Measurements from ENCODE around the gene GOLGA8B.
"Not testable (repeated sequence)": the region's sequence is repeated elsewhere in the genome, so short reads cannot be mapped to it uniquely, and the experiment has no call there.

The GOLGA8B gene, protein sequence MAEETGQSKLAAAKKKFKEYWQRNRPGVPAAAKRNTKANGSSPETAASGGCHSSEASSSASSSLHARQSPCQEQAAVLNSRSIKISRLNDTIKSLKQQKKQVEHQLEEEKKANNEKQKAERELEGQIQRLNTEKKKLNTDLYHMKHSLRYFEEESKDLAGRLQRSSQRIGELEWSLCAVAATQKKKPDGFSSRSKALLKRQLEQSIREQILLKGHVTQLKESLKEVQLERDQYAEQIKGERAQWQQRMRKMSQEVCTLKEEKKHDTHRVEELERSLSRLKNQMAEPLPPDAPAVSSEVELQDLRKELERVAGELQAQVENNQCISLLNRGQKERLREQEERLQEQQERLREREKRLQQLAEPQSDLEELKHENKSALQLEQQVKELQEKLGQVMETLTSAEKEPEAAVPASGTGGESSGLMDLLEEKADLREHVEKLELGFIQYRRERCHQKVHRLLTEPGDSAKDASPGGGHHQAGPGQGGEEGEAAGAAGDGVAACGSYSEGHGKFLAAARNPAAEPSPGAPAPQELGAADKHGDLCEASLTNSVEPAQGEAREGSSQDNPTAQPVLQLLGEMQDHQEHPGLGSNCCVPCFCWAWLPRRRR

DNA sequence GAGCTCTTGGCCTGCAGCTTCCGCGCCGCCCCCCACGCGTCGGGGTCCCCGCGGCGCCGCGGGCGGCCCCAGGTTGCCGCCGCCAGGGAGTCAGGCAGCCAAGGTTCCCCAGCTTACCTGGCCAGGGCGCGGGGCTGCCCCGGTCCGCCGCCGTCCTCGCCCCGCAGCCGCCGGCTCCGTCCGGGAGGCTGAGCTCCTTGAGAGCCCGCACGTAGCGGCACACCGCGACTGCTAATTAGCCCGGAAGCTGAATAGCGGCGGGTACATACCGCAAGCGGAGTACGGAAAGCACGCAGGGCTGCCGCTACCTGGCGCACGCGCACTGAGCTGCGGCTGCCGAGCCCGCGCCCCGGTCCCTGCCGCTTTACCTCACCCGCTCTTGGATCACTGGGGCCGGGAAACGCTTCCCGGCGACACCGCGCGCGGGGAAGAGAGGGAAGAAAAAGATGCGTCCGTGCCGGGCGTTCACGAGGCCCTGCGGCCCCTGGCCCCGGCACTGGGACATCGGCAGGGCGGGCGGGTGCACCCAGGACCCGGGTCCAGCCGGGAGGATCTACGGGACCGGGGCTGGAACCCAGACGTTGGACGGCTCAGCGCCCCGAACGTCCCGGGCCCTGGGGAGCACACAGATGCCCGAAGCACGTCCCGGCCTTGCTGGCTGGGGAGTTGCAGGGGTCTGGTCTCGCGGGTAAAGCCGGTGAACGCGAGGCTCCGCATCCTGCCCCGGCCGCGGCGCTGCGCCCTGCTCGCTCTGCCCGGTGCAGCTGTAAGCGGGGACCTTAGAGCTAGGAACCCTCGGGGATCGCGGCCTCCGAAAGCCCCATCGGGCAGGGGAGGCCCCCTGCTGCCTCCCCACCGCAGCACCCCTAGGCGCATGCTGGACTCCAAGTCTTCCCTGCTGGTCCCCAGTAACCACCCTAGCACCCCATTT lies at the start of gene GOLGA8B:
Gene GOLGA8B, minus strand, starts transcription at position 253 of the 931 bp plus-strand sequence. CDS start 47,739 bp downstream, outside the sequence.
- DNase-seq, result peak; percentile 31

DNA sequence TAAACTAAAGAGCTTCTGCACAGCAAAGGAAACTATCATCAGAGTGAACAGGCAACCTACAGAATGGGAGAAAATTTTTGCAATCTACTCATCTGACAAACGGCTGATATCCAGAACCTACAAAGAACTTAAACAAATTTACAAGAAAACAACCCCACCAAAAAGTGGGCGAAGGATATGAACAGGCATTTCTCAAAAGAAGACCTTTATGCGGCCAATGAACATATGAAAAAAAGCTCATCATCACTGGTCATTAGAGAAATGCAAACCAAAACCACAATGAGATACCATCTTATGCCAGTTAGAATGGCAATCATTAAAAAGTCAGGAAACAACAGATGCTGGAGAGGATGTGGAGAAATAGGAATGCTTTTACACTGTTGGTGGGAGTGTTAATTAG lies 49.7 kb upstream of the GOLGA8B start:
- not testable (repeated sequence) for DNase-seq

DNA sequence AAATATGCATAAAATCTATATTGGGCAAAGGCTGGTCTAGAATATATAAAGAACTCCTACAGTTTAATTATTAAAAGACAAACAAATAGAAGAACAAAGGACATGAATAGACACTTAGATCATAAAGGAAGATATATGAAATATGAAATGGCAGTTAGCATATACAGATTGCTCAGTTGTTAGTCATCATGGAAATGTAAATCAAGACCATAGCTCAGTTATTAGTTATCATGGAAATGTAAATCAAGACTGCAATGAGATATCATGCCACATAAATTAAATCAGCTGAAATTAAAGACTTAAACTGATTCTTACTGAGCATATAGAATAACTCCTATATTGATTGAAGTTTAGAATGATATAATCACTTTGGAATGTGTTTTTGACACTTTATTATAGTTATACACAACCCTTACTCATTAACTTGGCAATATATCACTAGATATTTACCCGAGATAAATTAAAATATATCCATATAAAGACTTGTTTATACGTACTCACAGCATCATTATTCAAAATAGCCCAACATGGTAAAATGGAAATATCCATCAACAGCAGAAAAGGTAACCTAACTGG lies 45.2 kb upstream of the GOLGA8B start:
- DNase-seq, result no peak

DNA sequence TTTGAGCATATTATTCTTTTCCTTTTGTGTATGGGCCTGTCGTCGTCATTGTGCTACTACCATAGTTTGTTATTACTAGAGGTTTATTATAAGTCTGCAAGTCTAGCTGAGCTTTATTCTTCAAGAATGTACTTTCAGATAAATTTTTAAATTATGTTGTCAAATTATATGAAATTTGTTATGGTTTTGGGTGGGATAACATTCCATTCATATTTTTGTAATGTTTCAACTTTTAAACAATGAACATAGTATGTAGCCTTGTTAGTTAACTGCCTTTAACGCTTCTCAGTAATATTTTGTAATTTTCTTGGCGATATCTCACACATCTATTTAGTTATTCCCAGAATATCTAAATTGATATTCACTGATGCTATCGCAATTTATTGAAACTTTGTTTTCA lies 41.6 kb upstream of the GOLGA8B start:
- no peak for DNase-seq

DNA sequence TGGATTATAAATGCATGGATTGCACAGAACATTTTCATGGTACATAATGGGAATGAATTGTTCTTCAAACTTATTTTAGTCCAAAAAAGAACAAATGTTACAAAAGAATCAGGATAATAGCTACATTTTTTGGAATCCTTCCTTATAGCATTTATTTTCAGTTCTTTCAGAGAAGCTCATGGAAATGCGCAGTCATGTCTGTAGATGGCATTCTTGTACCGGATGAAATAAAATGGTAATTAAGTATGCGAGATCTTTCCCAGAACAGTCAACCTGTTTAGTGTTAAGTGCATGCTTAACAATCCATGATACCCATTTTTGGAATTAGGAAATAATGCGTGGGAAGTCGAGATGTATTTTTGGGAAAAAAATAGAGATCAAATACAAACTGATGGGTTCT lies 38.2 kb upstream of the GOLGA8B start:
- DNase-seq, result no peak

DNA sequence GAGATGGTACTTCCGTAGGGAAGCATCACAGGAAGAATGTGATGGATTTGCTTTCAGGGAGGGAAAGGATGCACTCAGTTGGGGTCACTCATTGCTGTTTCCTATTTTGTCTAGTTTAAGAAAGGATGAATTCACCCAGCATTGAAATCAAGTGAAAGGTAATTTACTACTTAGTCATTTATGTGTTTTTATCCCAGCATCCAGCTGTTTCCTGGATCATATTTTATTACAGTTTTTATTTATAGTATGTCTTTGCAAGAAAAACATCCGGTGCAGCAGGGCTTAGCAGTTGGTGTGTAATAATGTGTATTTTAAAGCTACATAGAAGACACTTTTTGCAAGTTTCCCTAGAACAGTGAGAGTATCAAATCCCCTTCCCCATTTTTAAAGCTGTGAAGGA lies 37.4 kb upstream of the GOLGA8B start:
- no peak for DNase-seq

DNA sequence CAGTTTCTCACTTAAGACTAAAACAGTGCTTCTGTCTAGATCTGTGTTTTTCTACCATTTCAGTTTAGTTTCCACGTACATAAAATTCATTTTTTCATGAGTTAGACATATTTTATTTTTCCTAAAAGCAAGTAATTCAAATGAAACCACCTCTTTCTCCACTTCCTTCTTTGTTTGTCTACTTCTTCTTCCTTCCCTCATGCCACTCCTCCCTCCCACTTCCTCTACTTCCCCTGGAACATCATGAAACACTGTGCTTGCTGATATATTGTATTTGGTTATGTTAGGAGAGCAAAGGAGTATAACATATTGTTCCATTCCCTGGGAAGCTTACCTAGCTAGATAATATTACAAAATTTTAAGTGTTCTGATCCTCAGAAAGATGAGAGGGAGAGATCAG lies 36.7 kb upstream of the GOLGA8B start:
- DNase-seq, result no peak

DNA sequence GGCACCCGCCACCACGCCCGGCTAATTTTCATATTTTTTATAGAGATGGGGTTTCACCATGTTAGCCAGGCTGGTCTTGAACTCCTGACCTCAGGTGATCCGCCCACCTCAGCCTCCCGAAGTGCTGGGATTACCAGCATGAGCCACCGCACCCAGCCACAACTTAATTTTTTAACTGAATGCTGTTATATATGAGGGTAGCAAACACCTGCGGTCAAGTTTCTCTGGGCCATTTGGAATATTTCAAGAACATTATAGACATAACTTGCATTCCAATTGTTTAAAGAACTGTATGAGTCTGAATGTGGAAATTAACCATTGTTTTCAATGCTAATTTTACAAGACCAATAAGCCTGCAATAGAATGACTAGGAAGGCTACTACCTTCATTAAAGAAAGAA lies 35.7 kb upstream of the GOLGA8B start:
- DNase-seq, result no peak

DNA sequence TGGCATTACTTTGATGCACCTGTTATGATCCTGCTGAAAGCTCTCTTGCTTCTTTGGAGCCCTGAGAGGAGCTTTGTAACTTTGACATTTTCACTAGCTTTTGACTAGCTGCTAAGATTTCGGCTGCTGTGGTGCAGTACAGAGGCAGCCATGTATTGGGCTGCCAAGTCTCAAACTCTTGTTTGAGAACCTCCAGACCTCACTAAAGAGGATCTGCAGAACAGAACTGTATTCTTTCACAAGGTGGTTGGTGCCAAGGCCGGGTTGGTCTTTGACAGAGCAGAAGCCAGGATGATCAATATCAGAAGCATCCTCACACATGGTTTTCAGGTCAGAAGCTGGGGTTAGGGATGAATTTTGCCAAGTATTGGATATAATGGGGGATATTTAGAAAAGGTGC lies 34.6 kb upstream of the GOLGA8B start:
- DNase-seq, result no peak

DNA sequence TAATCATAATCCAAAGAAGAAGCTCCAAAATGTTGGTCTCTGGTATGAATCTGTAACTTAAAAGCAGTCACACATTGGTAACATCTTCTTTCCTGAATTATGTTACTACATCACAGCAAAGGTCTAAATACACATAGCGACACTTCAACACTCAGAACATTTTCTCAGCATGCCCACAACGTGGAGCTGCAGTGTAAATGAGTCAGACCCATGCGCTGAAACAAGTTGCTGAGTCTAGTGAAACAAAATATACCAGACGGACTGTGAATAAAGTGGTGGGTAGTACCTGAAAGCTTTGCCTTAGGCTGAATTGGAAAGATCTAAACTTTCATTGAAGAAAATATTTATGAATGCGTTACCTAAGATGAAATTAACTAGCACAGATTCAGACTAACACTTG lies 33.2 kb upstream of the GOLGA8B start:
- DNase-seq, result no peak

DNA sequence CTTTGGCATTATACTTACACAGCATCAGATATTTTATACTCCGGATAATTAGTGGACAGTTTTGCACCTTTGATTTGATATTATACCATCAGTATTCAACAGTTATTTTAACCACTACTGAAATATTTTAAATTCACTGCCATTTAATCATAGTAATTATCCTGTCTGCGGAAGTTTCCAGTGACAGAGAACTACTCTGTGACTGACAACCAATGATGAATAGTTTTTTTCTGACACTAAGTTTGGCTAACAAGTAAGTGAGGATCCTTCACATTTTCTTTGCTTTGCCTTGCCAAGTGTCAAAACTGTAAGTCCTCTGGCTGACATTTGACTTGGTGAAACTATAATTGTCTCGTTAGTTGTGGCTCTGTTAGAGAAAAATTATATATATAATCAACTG lies 30.5 kb upstream of the GOLGA8B start:
- DNase-seq, result no peak

DNA sequence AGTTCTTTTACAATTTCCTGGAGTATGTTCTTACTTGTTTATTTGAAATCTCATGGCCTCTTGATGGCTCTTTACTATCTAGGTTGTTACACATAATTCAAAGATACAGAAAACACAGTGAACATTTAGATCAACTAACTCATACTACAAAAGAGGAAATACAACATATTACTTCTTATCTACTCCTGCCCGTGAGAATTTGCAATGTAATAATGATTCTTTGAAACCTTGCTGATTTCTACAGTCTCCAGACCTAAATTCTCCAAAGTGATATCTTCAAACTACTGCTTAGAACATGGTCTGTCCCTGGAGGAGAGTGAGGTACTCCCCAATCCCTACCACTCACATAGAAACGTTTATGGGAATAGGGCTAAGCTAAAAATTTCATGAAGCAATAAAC lies 29.9 kb upstream of the GOLGA8B start:
- no peak for DNase-seq

DNA sequence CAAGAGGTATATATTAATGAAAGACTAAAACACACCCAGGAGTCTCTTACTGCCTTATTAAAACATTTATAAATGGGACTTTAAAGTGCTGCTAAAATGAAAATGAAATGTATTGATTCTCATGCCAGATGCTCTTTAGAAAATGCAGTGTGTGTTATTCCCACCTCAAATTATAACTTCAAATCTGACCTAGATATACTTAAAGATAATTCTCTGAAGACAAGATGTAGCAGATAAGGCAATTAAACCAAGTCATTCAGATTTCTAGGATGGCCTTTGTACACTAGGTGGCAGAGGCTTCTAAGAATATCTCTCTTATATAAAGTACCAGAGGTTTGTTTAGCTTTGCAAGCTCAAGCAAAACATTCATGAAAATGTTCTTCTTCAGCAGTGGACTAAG lies 26.9 kb upstream of the GOLGA8B start:
- no peak for DNase-seq

DNA sequence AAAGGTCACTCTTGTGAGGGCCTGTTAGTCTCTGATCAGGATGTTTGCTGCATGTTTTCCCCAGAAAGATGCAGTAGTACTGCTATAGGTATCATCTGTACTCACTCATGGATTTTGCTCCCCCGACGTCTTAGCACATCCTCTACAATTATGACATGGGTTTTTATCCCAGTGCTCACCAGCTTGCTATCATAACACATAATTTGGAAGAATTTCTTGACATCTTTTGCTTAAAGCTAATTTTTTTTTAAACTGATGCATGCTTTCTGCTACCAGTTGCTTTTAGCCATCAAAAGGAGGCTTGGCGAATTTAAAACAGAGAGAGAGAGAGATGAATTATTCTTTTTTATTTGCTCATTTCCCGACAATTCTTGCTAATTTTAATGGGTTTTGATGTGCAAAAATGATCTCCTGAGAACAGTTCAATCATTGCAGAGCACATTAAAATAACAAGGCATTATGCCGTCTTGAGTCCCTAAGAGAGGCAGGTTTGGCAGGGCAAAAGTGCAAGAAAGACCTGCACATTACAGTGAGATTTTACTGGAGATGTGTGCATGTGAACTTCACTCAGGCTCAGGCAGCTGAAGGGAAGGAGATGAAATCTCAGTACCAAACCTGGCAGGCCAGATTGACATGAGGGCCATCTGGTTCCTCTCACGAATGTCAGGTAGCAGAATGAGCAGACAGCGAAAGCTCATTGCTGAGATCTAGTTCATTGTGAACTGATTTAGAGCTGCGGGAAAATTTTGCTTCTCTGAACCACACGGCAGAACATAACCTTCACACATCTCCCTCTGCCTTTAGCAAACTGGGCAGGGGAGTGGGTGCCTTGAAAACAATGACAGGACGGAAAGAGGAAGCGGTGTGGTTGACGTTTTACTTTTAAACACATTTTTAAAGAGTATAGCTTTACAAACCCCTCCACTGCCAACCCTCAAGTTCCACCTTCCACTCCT lies 25.9 kb upstream of the GOLGA8B start:
- no peak for DNase-seq

DNA sequence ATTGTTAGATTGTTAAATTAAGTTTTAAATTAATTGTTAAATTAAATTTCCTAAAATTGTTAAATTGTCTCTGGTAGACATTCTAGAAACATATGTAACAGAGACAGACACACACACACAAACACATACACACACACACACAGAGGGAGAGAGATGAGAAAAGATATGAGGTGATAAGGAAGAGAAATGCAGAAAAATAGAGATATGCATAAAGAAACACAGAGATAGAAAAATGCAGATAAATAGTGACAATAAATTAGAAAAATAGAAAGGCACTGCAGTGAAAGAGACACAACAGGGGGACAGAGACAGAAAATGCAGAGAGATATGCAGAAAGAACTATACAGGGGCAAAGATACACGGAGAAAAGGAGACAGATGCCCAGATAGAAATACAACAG lies 25.1 kb upstream of the GOLGA8B start:
- DNase-seq, result no peak

DNA sequence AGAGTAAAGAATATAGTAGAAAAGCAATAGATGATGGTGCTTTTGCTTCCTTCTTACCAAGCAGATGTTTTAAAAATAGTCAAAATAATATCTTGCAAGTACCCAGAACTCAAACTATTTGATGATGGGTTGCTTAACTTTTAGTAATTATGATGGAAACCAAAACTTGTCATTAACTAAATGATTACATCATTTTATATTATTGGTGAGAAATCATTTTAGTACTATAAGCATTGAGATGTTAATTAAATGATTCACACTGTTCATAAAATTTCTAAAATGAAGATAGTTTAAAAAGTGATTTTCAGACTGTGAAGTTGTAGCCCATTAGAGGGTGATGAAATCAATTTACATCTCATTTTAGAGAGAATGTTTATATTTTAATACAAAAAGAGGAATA lies 24.4 kb upstream of the GOLGA8B start:
- no peak for DNase-seq

DNA sequence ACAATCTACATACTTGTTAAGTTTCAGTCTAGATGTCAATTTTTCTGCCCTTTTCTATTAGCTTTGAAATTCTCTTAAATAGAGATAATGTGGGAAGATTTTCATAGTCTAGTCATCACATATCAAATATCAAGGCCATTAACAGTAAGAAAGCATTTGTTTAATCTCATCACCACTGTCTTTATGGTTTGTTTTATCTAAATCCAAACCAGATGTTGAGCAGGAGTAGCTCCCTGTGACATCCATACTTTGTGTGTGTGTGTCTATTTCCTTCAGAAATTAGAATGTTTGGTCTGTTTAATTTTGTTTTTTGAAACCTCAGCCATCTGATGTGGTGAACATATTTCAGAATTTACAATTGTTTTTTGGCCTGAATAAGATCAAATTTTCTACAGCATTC lies 23.1 kb upstream of the GOLGA8B start:
- no peak for DNase-seq

DNA sequence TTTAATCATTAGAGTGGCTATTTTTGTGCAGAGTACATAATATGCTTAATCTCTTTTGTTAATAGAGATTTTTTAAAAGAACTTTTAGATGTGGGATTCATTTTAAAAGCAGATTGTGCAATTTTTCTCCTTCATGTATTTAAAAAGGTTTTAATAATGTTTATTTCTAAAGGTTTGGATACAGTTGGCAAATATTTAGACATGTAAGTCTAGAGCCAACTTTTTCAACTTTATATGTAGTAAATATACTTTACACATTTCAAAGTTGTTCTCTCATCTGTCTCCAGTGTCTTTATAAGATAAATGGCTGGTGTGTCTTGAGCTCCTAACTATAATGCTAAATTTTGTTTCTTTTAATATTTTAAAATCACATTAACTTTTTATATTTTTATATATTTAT lies 22.7 kb upstream of the GOLGA8B start:
- no peak for DNase-seq

DNA sequence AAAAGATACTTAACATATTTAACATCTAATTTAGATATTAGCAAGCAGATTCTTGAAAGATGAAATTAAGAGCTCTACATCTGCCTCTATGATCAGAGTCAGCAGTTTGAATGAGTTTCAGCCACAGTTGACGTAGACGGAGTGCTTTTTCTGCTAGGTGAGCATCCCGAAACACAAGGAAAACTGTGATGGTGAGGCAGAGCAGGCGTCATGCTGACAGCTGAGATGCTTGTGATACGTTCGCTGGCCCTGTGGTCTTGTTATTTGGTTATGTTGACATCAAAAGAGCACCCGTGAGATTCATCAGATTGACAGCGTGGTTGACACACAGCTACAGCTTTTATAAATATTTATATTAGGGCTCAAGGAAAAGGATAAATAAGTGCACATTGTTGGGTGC lies 19.6 kb upstream of the GOLGA8B start:
- no peak for DNase-seq

DNA sequence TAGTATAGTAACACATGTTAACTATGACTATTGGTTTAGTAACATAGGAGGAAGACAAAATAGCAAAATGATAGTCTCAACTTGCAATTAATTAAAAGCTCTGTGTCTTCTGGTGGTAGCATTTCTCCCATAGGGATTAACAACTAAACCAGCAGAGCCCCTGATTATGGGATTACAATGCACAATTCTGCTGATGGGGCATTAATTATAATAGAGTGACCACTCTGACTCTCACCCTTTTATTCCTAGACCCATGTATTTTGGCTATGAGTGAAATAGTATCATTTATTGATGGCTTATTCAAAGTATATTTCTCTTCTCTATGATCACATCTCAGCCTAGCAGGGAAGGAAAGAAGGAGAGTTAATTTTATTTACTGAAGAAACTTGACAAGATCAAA lies 17.5 kb upstream of the GOLGA8B start:
- DNase-seq, result no peak

DNA sequence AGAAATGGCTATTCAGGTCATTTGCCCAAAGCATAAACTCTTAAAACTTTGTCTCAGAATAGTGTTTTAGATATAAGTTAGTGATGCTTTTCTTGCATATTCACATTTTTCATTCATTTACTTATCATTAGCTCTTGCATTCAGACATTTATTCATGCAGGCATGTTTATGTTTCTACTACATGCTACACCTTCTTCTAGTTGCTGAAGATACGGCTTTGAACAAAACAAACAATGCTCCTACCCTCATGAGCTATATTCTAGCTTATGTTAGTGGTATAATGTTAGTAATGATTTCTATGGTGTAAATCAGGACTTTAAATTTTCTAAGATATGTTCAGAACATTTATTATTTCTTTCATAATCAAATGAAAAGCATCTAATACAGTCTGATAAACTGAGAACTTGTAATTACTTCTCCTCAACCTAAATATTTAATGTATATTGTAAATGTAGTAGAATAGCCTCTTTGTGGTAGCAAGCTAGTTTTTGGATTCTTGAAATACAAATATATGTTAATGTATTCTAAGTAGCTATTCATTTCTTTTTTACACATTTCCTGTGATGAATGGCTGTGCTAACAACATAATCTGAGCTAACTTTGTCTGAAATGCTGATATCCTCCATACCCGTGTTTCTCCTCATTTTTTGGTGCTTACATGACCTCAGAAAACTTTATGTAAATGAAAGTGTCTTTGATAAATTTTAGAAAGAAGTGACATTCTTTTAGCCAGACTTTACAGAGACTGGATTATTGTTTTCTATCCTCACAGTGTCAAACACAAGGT lies 15.5 kb upstream of the GOLGA8B start:
- no peak for DNase-seq
